IPS DF 4.7 (cell line): ENCODE data around the gene IRAK2.
"Not testable (repeated sequence)": the region's sequence is repeated elsewhere in the genome, so short reads cannot be mapped to it uniquely, and the experiment has no call there.

Experiments used
- DNase-seq: peaks from one replicate; pipeline ENCODE4 v3.0.0-alpha.2; 2013; ENCODE audit warnings: low spot score; ENCODE audit errors: extremely low read depth

IRAK2 gene

GRCh38 chr3:10249833-10250232 is 85.1 kb downstream of the IRAK2 start:
- no peak for DNase-seq

- no peak for DNase-seq
Measured at GRCh38 chr3:10251006-10251405, 86.3 kb downstream of the IRAK2 start.

- DNase-seq = no peak
Measured at GRCh38 chr3:10253731-10254130, 89.0 kb downstream of the IRAK2 start.

GRCh38 chr3:10255835-10256234 is 91.1 kb downstream of the IRAK2 start:
- no peak for DNase-seq

- DNase-seq = no peak
Measured at GRCh38 chr3:10259036-10259435, 94.3 kb downstream of the IRAK2 start.

GRCh38 chr3:10259798-10260197 is 95.1 kb downstream of the IRAK2 start:
- no peak for DNase-seq

- DNase-seq = no peak
Measured at GRCh38 chr3:10260211-10260701, 95.5 kb downstream of the IRAK2 start.

GRCh38 chr3:10262027-10262426 is 97.3 kb downstream of the IRAK2 start:
- no peak for DNase-seq

- DNase-seq = no peak
Measured at GRCh38 chr3:10263646-10264363, 99.1 kb downstream of the IRAK2 start.

- DNase-seq = no peak
Measured at GRCh38 chr3:10265833-10266232, 101.1 kb downstream of the IRAK2 start.

GRCh38 chr3:10266936-10267335 is 102.2 kb downstream of the IRAK2 start:
- not testable (repeated sequence) for DNase-seq

GRCh38 chr3:10268116-10268515 is 103.4 kb downstream of the IRAK2 start:
- DNase-seq = no peak

- no peak for DNase-seq
Measured at GRCh38 chr3:10268930-10269329, 104.2 kb downstream of the IRAK2 start.

- no peak for DNase-seq
Measured at GRCh38 chr3:10269443-10269842, 104.7 kb downstream of the IRAK2 start.

GRCh38 chr3:10272476-10272875 is 107.8 kb downstream of the IRAK2 start:
- DNase-seq = not testable (repeated sequence)

- no peak for DNase-seq
Measured at GRCh38 chr3:10272977-10273376, 108.3 kb downstream of the IRAK2 start.

GRCh38 chr3:10273702-10274305 is 109.1 kb downstream of the IRAK2 start:
- DNase-seq = no peak

GRCh38 chr3:10274601-10275000 is 109.9 kb downstream of the IRAK2 start:
- DNase-seq = no peak

GRCh38 chr3:10277115-10277625 is 112.5 kb downstream of the IRAK2 start:
- DNase-seq = no peak

GRCh38 chr3:10278501-10278900 is 113.8 kb downstream of the IRAK2 start:
- DNase-seq = no peak

- DNase-seq = no peak
Measured at GRCh38 chr3:10279384-10280176, 114.9 kb downstream of the IRAK2 start.

GRCh38 chr3:10280177-10280529 is 115.4 kb downstream of the IRAK2 start:
- no peak for DNase-seq
